MCF 10A (cell line): ENCODE measurements around the gene QSOX1. TPM values are rescaled to one million over a fixed set of nuclear protein-coding genes. Genes with fewer than 3 reads are reported as not detected.
A peak's percentile ranks its signal among the peaks of the same experiment; 100 is the strongest.

Experiments used
- BruUV-seq: library from RNA; stranded (reverse); fragments of 400-500 nt; replicated peaks from 2 replicates; lab custom pipeline; 2021; lab: Mats Ljungman, UMichigan
- CTCF ChIA-PET: fragments of 300-600 bp; sonication (Branson Sonifier 250); formaldehyde crosslinking; extraction: SDS; loops from one replicate; lab custom pipeline; 2021; ENCODE audit warnings: antibody characterized with exemption, inconsistent platforms; lab: Yijun Ruan, JAX
- POLR2A ChIA-PET: fragments of 300-600, 350-650 bp; sonication (Branson Sonifier 250); formaldehyde crosslinking; extraction: SDS; loops from one replicate; lab custom pipeline; 2020; ENCODE audit warnings: antibody characterized with exemption, inconsistent platforms; lab: Yijun Ruan, JAX
- DNase-seq: peaks from one replicate; pipeline ENCODE4 v3.0.0-alpha.2; 2018; ENCODE audit not compliant: unreplicated experiment
- H3K27ac Mint-ChIP-seq: one replicate; pipeline ENCODE4 v1.8.0; 2022; ENCODE audit warnings: mild to moderate bottlenecking, low read depth, mixed read lengths; ENCODE audit not compliant: unreplicated experiment
- H3K27me3 Mint-ChIP-seq: one replicate; pipeline ENCODE4 v1.8.0; 2022; ENCODE audit warnings: mixed read lengths; ENCODE audit not compliant: insufficient read depth, unreplicated experiment
- H3K36me3 Mint-ChIP-seq: one replicate; pipeline ENCODE4 v1.8.0; 2022; ENCODE audit warnings: mild to moderate bottlenecking, moderate library complexity, mixed read lengths; ENCODE audit not compliant: insufficient read depth, unreplicated experiment
- H3K4me1 Mint-ChIP-seq: one replicate; pipeline ENCODE4 v1.8.0; 2022; ENCODE audit warnings: mixed read lengths; ENCODE audit not compliant: insufficient read depth, unreplicated experiment
- H3K4me3 Mint-ChIP-seq: one replicate; pipeline ENCODE4 v1.8.0; 2022; ENCODE audit warnings: mild to moderate bottlenecking, moderate library complexity, mixed read lengths; ENCODE audit not compliant: unreplicated experiment
- H3K9me3 Mint-ChIP-seq: one replicate; pipeline ENCODE4 v1.8.0; 2022; ENCODE audit warnings: mixed read lengths; ENCODE audit not compliant: unreplicated experiment
- intact Hi-C: fragments of 100-400 bp; cut with micrococcal nuclease; formaldehyde crosslinking; loops from 2 replicates; pipeline ENCODE4 v1.14.1; 2022
- total RNA-seq: library from RNA; stranded (reverse); gene quantifications from 2 replicates; pipeline ENCODE4 v1.2.3, GENCODE V29; 2022
- TF ChIP-seq, protein P1 (sequence below): fragments of 200-600 bp; IDR thresholded peaks from one replicate; pipeline ENCODE4 v1.8.0; 2022; ENCODE audit warnings: antibody characterized with exemption, mild to moderate bottlenecking; ENCODE audit not compliant: unreplicated experiment

Gene QSOX1
- total RNA-seq, 1 experiment from 2014 or later: 309 TPM

DNA sequence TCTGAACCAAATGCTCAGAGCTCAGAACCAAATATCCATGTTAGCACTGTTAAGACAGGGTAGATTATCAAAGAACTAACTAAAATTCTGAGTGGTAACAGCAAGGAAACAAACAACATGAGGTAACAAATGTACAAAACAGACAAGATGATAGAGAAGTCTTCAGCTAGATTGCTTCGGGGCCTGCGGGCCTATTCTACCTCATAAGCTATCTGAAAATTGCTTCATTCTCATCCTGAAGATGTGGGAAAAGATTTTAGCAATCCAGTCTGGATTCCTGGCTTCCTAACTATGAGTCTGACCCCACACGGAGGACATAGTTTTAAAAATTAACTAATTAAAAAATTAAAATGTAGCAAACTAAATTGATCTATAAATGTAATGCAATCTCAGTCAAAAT lies 9.2 kb upstream of the QSOX1 start:
- intact Hi-C loops: no loop called here
- TF ChIP-seq, protein P1, sequence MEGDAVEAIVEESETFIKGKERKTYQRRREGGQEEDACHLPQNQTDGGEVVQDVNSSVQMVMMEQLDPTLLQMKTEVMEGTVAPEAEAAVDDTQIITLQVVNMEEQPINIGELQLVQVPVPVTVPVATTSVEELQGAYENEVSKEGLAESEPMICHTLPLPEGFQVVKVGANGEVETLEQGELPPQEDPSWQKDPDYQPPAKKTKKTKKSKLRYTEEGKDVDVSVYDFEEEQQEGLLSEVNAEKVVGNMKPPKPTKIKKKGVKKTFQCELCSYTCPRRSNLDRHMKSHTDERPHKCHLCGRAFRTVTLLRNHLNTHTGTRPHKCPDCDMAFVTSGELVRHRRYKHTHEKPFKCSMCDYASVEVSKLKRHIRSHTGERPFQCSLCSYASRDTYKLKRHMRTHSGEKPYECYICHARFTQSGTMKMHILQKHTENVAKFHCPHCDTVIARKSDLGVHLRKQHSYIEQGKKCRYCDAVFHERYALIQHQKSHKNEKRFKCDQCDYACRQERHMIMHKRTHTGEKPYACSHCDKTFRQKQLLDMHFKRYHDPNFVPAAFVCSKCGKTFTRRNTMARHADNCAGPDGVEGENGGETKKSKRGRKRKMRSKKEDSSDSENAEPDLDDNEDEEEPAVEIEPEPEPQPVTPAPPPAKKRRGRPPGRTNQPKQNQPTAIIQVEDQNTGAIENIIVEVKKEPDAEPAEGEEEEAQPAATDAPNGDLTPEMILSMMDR: no peak
- CTCF ChIA-PET: interaction anchor here (0.8 to 1.0 kb wide), 3 partner anchors 9 to 42 kb away, joined by 3 to 7 read pairs (median 4); partner anchors contain the start of gene QSOX1
- POLR2A ChIA-PET: interaction anchor here (0.7 to 2.3 kb wide), 5 partner anchors 8 to 23 kb away, joined by 3 to 7 read pairs (median 4); partner anchors contain the start of gene QSOX1
- Mint-ChIP-seq H3K27ac (no peak overlapping the region), H3K9me3 (no peaks in the 10 kb centered on the region), H3K36me3 (no peaks in the 10 kb centered on the region), H3K4me1 (peaks cover 5% of the 10 kb centered on the region), H3K4me3 (no peak overlapping the region), H3K27me3 (no peaks in the 10 kb centered on the region)
- DNase-seq: no peak
- BruUV-seq: no TSS peak

DNA sequence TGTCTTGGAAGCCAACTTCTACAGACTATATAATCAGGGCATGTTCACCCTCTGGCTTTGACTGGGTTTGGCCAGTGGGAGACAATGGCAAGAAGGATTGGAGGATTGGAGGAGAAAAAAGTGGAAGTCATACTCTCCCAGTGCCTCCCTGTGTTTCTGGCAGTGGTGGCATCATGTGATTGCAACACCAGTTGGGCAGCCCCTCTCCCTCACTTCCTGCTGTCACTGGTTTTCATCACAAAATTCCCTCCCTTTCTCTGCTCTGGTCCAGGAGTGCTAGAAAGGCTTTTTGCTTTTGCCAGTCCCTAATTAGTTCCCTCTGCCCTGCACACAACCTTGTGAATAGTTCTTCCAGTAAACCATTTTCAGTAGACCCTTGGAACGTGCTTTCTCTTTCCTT lies 3.7 kb upstream of the QSOX1 start:
- ChIA-PET POLR2A (no interaction called here), CTCF (interaction anchor here (0.5 kb wide), 1 partner anchor 11 kb away, joined by 3 read pairs; no protein-coding TSS in a partner anchor)
- peaks cover 40% of the 10 kb centered on the region for H3K4me1 Mint-ChIP-seq
- H3K9me3 Mint-ChIP-seq: no peaks in the 10 kb centered on the region
- H3K4me3 Mint-ChIP-seq: no peak overlapping the region
- BruUV-seq: no TSS peak
- intact Hi-C loops: loop anchor here (1.0 kb wide), 1 partner anchor 28 kb away; no protein-coding TSS in a partner anchor
- TF ChIP-seq, protein P1: no peak
- H3K27ac Mint-ChIP-seq: peak overlapping the region; percentile 55
- H3K36me3 Mint-ChIP-seq: no peaks in the 10 kb centered on the region
- peak; percentile 53 for DNase-seq
- H3K27me3 Mint-ChIP-seq: no peaks in the 10 kb centered on the region

DNA sequence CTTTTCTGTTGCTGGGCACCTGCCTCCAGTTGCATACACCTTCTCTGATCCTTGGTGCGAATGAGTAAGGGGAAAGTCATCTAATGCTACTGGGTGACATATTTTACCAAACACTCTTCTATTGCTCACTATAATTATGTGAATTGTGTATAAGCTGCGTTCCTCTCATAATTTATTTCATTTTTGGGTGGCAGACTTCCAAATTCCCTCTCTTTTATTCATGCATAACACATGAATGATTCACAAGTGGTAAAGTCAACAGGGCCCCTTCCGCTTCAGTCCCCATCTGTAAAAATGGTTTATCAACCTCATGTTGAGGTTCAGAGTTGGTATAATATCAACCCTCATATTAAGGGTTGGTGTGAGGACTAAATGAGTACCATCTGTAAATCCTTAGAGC lies 3.2 kb upstream of the QSOX1 start:
- peak; percentile 88 for DNase-seq
- no peaks in the 10 kb centered on the region for H3K36me3 Mint-ChIP-seq
- ChIA-PET CTCF (no interaction called here), POLR2A (no interaction called here)
- H3K9me3 Mint-ChIP-seq: no peaks in the 10 kb centered on the region
- BruUV-seq: no TSS peak
- no peak overlapping the region for H3K4me3 Mint-ChIP-seq
- TF ChIP-seq, protein P1: no peak
- H3K27ac Mint-ChIP-seq: peak overlapping the region; percentile 55
- H3K4me1 Mint-ChIP-seq: peaks cover 43% of the 10 kb centered on the region
- intact Hi-C loops: loop anchor here (1.0 kb wide), 1 partner anchor 28 kb away; no protein-coding TSS in a partner anchor
- H3K27me3 Mint-ChIP-seq: no peaks in the 10 kb centered on the region

DNA sequence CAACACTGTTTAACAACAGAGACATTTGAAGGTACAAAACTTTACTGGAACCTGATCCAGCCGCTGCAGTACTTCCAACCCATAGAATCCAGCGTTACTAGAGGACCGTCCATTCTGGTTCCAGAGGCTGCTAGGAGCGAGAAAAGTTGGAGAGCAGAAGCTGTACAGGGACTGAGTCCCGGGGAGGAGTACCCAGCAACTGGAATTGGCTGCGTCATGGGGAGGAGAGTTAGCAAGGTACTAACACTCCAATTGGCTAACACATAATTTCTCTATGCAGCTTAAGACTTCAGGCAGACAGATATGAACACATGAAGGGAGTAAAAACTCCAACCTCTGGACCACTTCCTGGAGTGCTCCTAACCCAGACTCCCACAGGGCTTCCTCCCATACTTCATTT lies 2.1 kb upstream of the QSOX1 start:
- DNase-seq: no peak
- Mint-ChIP-seq H3K27ac (peak overlapping the region; percentile 55), H3K4me3 (no peak overlapping the region), H3K9me3 (no peaks in the 10 kb centered on the region), H3K27me3 (no peaks in the 10 kb centered on the region), H3K4me1 (peaks cover 53% of the 10 kb centered on the region), H3K36me3 (peaks cover 1% of the 10 kb centered on the region)
- POLR2A ChIA-PET: interaction anchor here (1.7 kb wide), 1 partner anchor 54 kb away, joined by 10 read pairs; no protein-coding TSS in a partner anchor
- BruUV-seq: no TSS peak
- intact Hi-C loops: no loop called here
- TF ChIP-seq, protein P1: no peak
- CTCF ChIA-PET: interaction anchor here (0.5 to 2.4 kb wide), 3 partner anchors 9 to 1108 kb away, joined by 3 to 7 read pairs (median 4); no protein-coding TSS in a partner anchor
